Stimulated activated CD8-positive, alpha-beta memory T cell treated with anti-CD3 and anti-CD28 coated beads, Interleukin-4, amount 100 ng/mL, for 48 hours (primary cell): ENCODE data around the gene IVD.

Experiments
- DNase-seq: peaks from one replicate; pipeline ENCODE4 v3.0.0-alpha.2; 2020

IVD gene

DNA sequence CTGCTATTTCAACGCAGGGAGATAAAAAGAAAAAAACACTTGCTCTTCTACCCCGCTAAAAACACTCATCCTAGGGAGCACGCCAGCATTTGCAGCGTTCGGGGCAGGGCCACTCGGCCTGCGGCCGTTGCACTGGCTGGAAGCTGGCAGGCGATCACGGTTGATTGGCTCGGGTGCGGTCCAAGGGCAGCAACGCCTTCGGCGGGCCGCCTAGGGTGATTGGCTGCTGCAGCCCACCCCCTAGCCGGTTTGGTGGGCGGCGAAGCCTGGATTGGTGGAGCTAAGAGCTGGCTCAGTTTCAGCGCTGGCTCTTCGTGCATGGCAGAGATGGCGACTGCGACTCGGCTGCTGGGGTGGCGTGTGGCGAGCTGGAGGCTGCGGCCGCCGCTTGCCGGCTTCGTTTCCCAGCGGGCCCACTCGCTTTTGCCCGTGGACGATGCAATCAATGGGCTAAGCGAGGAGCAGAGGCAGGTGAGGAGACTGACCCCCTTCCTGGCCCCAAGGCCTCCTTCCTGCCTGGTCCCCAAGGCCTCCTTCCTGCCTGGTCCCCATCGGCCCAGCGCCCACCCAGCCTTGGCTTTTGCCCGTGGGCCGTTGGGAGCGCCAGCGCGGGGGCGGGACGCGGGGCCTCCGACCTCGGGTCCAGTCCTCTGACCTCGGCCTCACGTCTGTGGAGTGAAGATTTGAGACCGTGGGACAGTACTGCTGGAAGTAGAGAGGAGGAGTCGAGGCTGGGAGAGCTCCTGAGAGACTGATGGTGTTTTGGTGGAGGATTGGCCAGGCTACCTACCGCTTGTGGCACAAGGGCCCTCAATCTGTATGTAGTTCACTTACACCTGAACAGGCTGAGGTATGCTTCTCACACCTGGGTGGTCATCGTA lies at the start of gene IVD:
TSS of gene IVD (plus strand) at position 295 of the 881 bp plus-strand sequence. CDS start at position 328, 33 bp downstream.
- peak; percentile 93 for DNase-seq

DNA sequence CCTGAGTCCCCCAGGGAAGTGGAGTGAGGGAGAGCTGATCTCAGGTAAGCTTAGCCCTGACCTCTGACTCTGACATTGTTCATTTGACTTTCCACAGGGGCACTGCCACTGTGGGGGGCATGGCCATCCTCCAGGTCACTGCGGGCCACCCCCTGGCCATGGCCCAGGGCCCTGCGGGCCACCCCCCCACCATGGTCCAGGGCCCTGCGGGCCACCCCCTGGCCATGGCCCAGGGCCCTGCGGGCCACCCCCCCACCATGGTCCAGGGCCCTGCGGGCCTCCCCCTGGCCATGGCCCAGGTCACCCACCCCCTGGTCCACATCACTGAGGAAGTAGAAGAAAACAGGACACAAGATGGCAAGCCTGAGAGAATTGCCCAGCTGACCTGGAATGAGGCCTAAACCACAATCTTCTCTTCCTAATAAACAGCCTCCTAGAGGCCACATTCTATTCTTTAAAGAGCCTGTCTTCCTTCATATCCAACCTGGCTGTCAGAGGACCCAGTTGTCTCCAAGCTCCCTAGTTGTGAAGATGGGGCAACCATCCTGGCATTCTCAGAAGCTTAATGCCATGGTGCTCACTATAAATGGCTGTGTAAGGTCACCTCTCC lies 49.5 kb upstream of the IVD start:
- no peak for DNase-seq

DNA sequence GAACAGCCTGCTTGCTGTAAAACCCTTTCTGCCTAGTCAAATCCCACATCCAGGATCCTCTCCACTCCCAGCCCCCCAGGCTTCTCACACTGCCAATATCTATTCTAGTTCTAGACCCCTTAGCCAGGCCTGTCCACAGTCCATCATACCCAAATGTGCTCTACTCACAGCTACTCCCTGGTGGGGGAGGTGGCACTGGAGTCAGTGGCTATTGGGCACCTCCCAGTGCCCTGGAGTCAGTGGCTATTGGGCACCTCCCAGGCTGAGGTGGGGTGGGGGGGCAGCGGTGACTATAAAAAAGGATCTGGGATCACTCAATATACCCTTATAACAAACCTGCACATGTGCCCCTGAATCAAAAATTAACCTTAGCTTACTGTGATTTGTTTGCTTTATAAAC lies 48.3 kb upstream of the IVD start:
- no peak for DNase-seq

DNA sequence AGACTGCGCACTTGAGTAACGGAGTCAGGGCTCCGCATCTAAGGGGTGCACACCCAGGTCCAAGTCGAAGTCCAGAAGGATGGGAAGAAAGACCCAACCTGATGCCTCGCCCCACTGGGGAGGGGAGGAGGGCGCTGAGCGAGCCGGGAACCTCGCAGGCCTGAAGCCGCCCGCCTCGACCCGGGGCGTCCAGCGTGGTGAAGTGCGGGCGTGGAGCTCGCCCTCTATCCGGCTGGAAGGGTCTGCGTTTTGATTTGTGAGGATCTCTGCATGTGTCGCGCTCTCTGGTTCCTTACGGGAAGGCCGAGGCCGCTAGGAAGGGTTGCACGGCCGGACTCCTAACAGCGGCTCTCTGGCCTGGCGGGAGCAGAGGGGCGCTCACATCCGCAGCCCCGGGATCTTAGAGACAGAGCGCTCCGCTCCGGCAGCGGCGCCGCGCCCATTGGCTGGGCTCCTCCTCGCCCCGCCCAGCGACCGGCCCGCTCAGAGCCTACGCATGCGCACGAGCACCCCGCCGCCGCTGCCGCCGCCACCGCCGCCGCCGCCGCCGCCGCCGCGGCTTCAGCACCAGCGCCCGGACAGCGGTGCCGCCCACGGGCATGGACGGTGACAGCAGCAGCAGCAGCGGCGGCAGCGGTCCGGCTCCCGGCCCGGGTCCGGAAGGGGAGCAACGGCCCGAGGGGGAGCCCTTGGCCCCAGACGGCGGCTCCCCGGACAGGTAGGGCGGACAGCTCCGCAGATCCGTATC lies 47.7 kb upstream of the IVD start, which contains the start of gene DISP2:
TSS of gene DISP2 (plus strand) at position 497 of the 748 bp plus-strand sequence. CDS start at position 600, 103 bp downstream.
- DNase-seq, result peak; percentile 92

- peak; percentile 54 for DNase-seq
Observed at GRCh38 chr15:40358471-40359353, 46.9 kb upstream of the IVD start.

DNA sequence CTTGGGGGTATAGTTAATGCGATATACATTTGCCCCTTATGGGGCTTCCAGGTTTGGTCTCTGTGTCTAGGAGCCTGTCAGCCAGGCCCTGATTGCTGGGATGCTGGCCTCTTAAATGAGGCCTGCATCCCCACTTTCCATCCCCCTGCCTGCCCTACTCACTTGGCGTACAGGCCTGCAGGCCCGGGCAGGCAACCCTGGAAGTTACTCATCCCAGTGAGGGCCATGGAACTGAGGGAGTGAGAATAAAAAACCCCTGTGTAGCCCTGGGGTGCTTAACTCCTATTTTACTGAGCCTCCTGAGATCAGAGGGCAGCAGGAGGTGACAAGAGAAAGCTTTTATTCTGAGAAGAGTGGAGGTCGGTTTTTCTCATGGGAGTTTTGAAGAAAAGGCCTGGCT lies 45.6 kb upstream of the IVD start:
- no peak for DNase-seq

- no peak for DNase-seq
Observed at GRCh38 chr15:40361640-40362039, 44.0 kb upstream of the IVD start.

GRCh38 chr15:40363611-40364010 lies 42.0 kb upstream of the IVD start:
- DNase-seq, result no peak

DNA sequence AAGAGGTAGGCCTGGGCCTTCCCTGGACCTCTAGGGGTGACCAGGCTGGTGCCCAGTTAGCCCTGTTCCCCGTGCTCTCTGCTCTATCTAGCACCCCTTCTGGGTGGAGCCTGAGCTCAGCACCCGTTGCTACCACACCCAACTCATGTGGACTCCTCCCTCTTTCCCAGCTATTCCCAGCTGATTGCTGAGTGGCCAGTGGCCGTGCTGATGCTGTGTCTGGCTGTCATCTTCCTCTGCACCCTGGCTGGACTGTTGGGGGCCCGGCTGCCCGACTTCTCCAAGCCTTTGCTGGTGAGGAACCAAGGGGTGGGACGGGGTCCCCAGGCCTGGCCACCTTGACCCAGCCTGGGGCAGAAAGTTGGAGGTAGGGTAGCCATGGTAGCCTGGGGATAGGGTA lies 41.3 kb upstream of the IVD start:
- no peak for DNase-seq

DNA sequence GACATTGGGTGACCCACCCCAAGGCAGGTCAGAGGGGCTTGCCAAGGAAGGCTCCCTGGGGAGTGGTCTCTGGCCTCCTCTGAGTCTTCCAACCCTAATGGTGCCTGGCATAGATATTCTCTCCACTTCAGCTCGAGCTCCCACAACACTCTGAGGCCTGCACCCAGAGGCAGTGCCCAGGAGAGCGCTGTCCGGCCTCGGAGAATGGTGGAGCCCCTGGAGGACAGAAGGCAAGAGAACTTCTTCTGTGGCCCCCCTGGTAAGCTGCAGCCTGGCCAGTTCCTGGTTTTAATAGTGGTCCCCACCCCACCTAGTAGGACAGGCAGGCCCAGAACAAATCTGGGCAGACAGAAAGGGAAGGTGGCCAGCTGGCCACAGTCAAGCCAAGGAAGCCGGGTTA lies 40.6 kb upstream of the IVD start:
- no peak for DNase-seq

GRCh38 chr15:40365624-40366456 lies 39.8 kb upstream of the IVD start:
- no peak for DNase-seq

- no peak for DNase-seq
Observed at GRCh38 chr15:40366457-40367370, 38.9 kb upstream of the IVD start.

DNA sequence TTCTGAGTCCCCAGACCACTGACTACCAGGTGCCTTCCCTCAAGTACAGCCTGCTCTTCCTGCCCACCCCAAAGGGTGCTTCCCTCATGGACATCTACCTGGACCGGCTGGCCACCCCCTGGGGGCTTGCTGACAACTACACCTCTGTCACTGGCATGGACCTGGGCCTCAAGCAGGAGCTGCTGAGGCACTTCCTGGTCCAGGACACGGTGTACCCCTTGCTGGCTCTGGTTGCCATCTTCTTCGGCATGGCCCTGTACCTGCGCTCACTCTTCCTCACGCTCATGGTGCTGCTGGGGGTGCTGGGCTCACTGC lies 38.3 kb upstream of the IVD start:
- no peak for DNase-seq

GRCh38 chr15:40367686-40368611 lies 37.6 kb upstream of the IVD start:
- peak; percentile 85 for DNase-seq

- DNase-seq, result no peak
Observed at GRCh38 chr15:40368719-40369473, 36.7 kb upstream of the IVD start.

- DNase-seq, result no peak
Observed at GRCh38 chr15:40369474-40369869, 36.1 kb upstream of the IVD start.

DNA sequence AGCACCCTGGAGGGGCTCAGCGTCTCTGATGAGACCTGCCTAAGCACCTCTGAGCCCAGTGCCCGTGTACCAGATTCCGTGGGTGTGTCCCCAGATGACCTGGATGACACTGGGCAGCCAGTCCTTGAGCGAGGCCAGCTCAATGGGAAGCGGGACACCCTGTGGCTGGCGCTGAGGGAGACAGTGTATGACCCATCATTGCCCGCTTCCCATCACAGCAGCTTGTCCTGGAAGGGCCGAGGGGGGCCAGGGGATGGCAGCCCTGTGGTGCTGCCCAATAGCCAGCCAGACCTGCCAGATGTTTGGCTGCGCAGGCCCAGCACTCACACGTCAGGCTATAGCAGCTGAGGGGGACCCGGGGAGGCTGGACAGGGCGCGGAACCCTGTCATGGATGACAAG lies 35.6 kb upstream of the IVD start:
- no peak for DNase-seq

- DNase-seq, result no peak
Observed at GRCh38 chr15:40372981-40373380, 32.6 kb upstream of the IVD start.

DNA sequence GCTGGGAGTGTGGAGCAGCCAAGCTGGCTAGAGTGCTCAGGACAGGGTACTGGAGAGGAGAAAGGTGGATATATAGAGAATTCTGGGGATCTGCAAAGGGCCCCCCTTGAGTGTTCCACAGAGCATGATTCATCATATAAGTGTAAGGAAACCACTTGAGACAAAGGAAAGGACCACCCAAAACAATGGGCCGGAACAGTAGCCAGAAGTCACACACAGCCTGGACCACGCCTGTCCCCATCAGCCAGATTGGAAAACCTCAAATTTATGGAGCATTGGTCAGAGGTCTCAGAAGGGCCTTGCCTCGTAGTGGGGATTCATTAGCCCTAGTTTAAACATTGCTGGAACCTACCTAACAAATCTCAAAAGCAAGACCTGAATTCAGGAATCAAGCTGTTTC lies 28.0 kb upstream of the IVD start:
- DNase-seq, result no peak
